NCI-H1694 (cell line): Measurements from ENCODE around the gene KPNA6.

Experiments
- DNase-seq: peaks from one replicate; lab custom pipeline; 2025; lab: John Stamatoyannopoulos, UW

Gene KPNA6

GRCh38 chr1:32187850-32188249 lies 80.0 kb downstream of the KPNA6 start:
- no peak for DNase-seq

GRCh38 chr1:32192220-32192948 lies 84.5 kb downstream of the KPNA6 start:
- no peak for DNase-seq

- no peak for DNase-seq
These were observed 87.1 kb downstream of the KPNA6 start for GRCh38 chr1:32194984-32195383.

- DNase-seq: no peak
These were observed 87.7 kb downstream of the KPNA6 start for GRCh38 chr1:32195531-32195930.

GRCh38 chr1:32195972-32196823 lies 88.3 kb downstream of the KPNA6 start:
- DNase-seq: no peak

GRCh38 chr1:32197074-32197473 lies 89.2 kb downstream of the KPNA6 start:
- no peak for DNase-seq

DNA sequence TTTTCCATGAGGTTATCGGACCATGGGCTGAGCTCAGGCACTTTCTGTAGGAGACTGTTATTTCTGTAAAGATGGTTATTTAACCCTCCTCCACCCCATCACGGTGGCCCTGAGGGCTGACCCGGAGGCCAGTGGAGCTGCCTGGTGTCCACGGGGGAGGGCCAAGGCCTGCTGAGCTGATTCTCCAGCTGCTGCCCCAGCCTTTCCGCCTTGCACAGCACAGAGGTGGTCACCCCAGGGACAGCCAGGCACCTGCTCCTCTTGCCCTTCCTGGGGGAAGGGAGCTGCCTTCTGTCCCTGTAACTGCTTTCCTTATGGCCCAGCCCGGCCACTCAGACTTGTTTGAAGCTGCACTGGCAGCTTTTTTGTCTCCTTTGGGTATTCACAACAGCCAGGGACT lies 90.0 kb downstream of the KPNA6 start:
- no peak for DNase-seq

GRCh38 chr1:32198237-32199042 lies 90.6 kb downstream of the KPNA6 start:
- no peak for DNase-seq

- no peak for DNase-seq
These were observed 91.3 kb downstream of the KPNA6 start for GRCh38 chr1:32199043-32199716.

DNA sequence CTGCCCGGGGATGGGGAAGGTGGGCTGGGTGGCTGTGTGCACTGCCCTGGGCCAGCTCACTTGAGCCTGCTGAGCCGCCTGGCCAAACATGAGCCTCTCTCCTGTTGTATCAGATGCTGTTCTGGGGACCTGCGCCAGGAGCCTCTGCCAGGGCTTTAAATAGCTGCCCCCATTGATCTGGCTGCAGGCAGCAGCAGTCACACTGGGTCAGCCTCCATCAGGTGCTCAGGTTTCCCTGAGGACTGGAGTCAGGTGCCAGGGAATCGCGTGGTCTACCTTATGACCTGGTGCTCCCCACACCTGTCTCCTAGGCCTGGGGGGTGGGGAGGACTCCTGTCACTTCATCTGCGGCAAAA lies 91.8 kb downstream of the KPNA6 start:
- no peak for DNase-seq

DNA sequence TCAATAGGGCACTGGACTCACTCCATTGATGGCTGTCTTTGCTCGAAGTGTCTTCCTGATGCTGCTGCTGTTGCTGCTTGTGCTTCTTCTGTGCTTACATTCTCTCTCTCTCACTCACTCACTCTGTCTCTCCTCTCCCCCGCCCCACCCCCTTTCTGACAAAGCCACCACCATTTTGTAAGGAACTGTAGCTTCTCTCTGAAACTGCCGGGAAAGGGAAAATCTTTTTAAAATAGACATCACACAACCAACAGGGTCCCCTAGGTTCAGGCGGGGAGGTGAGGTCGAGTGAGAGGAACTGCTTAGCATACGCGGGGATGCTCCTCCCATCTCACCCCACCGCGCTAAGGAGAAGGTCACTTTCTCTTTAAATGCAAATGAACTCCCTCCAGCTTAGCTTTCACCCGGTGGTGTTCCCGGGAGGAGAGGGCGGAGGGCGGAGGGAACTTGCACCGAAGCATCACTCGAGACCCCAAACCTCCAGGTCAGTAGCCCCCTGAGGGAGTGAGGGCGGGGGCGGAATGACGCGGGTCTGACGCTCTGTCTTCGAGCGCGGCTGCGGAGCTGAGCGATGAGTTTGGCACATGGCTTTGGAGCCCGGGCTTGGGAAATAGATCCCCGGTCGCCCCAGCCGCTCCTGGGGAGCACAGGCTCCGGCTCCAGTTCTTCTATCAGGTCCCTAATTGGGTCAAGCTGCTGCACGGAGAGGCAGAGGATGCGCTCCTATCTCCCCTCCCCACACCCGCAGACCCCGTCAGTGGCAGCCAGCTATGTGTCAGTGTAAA lies 92.6 kb downstream of the KPNA6 start, which contains the start of gene CCDC28B:
Gene CCDC28B (plus strand): TSS at position 370 of the 785 bp plus-strand sequence. CDS start 1,341 bp downstream, outside the sequence.
- no peak for DNase-seq

GRCh38 chr1:32201011-32201855 lies 93.4 kb downstream of the KPNA6 start:
- DNase-seq: no peak

GRCh38 chr1:32204943-32205361 lies 97.1 kb downstream of the KPNA6 start:
- no peak for DNase-seq

DNA sequence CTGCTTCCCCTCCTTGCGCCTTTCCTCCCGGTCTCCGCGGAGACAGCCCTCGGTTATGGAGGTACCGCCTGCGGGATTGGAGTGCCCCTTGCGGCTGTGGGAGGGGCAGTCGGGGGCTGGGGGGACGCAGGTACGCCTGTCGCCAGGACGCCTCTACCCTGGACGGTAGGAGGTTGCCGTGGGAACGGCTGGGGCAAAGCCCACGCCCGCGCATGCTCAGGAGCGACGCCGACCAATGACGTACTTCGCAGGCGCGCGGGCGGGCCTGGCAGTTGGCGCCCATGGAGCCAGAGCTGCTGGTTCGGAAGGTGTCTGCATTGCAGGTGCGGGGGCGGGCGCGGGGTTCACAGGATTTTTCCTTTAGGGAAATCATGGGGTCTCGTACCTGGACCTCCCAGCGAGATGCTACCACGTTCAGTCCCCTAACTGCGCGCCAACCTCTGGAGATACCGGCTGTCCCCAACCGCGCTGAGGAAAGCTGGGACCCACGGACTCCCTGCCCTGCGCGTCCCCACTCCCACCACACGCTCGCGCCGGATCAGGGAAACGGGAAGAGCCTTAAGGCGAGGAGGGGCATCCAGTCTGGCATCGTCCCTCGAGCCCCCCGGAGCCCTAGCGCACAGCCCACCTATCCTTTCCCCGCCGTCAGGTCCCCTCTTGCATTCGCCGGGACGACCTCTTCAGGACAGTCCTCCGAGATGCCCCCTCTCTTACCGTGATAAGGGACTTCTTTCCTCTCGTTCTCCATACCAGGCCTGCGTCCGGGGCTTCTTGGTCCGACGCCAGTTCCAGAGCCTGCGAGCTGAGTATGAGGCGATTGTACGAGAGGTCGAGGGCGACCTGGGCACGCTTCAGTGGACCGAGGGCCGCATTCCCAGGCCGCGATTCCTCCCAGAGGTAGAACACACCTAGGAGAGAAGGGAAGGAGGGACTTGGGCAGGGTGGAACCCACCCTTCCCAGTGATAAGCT lies 97.8 kb downstream of the KPNA6 start, which contains the start of gene IQCC:
Gene IQCC (plus strand): TSS at position 271 of the 970 bp plus-strand sequence. CDS start 11 bp downstream, at position 282.
- DNase-seq: peak; percentile 57

- DNase-seq: no peak
These were observed 100.6 kb downstream of the KPNA6 start for GRCh38 chr1:32208469-32208868.

GRCh38 chr1:32208891-32209328 lies 101.1 kb downstream of the KPNA6 start, which contains the start of gene DCDC2B:
Gene DCDC2B, plus strand, starts transcription at chr1:32209089. Its CDS starts 5 bp downstream, at chr1:32209094.
- DNase-seq: no peak

DNA sequence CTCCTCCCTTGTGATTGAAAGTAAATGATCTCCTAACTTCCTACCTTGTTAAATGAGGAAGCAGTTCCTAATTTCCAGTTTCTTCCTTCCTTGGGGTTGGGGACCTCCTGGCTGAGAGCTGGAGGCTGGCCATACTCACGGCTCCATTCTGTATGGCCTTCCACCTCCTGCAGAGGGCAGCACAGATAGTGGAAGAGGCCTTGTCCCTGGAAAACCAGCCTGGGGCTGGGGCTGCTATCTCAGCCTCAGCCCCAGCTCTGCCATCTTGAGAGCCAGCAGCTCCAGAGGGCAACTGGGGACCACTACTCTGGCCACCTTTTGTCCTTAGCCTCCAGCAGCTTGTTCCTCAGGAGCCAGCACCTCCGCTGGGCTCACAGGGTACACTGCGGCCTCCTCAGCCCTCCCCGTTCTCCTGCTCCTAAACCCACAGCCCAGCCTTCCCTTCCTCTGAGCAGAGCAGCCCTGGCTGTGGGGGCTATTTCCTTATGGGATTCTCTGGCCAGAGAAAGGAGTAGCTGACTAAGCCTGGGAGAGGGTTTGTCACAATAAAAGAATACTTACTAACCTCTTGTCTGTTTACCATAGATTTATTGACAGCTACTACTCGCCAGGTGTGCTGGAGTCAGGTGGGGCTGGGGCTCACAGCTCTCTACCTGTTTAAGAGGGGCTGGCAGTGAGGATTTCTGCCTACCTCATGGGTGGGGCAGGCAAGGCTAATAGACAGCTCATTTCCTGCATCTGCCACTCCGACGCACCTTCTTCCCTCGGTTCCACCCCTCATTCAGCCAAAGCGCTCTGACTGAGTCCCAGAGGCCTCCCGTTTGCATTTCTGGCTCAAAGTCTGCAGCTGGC lies 108.0 kb downstream of the KPNA6 start:
- peak; percentile 32 for DNase-seq

GRCh38 chr1:32216566-32216965 lies 108.7 kb downstream of the KPNA6 start:
- DNase-seq: no peak
